ENCODE data around the gene FLNA.

FLNA gene

GRCh38 chrX:154370300-154371016 is 4.0 kb downstream of the FLNA start:
- H3K27ac ChIP-seq (replicated peaks), result peak overlapping the region; percentile 94
- DNase-seq (ENCODE audit: low read depth in 1 of 2, low spot score in 1 of 2), result peak in 1 of 2 experiments; percentile 85
- TF ChIP-seq POLR2AphosphoS5 (IDR thresholded peaks at IDR 0.05; ENCODE audit: low read depth), result no peak
- TF ChIP-seq SPI1 (IDR thresholded peaks at IDR 0.05; ENCODE audit: borderline replicate concordance, low read depth), result no peak
- no peak for TF ChIP-seq GABPA (IDR thresholded peaks at IDR 0.05; ENCODE audit: low read depth)
- no peak for TF ChIP-seq CTCF (IDR thresholded peaks at IDR 0.05; ENCODE audit: insufficient read depth, low read length)
- TF ChIP-seq REST (IDR thresholded peaks at IDR 0.05; ENCODE audit: insufficient replicate concordance, low read depth), result no peak
- no peaks in the 10 kb centered on the region for H3K27me3 ChIP-seq (ENCODE audit: insufficient read depth, poor library complexity, severe bottlenecking)
- peak overlapping the region; percentile 74 for H3K4me3 ChIP-seq (replicated peaks; ENCODE audit: insufficient read depth, low read length)

GRCh38 chrX:154369449-154370299 is 4.8 kb downstream of the FLNA start:
- peak; percentile 70 to 80 for DNase-seq (ENCODE audit: low read depth in 1 of 2, low spot score in 1 of 2)
- peak overlapping the region; percentile 94 for H3K27ac ChIP-seq (replicated peaks)
- TF ChIP-seq POLR2AphosphoS5 (IDR thresholded peaks at IDR 0.05; ENCODE audit: low read depth) (peak; percentile 60), GABPA (IDR thresholded peaks at IDR 0.05; ENCODE audit: low read depth) (no peak)
- H3K27me3 ChIP-seq (ENCODE audit: insufficient read depth, poor library complexity, severe bottlenecking), result no peaks in the 10 kb centered on the region
- peak overlapping the region; percentile 74 for H3K4me3 ChIP-seq (replicated peaks; ENCODE audit: insufficient read depth, low read length)

GRCh38 chrX:154368630-154369448 is 5.6 kb downstream of the FLNA start:
- peak overlapping the region; percentile 74 for H3K4me3 ChIP-seq (replicated peaks; ENCODE audit: insufficient read depth, low read length)
- no peaks in the 10 kb centered on the region for H3K27me3 ChIP-seq (ENCODE audit: insufficient read depth, poor library complexity, severe bottlenecking)
- peak overlapping the region; percentile 94 for H3K27ac ChIP-seq (replicated peaks)
- peak; percentile 88 to 99 for DNase-seq (ENCODE audit: low read depth in 1 of 2, low spot score in 1 of 2)
- TF ChIP-seq CTCF (IDR thresholded peaks at IDR 0.05; ENCODE audit: insufficient read depth, low read length) (no peak), REST (IDR thresholded peaks at IDR 0.05; ENCODE audit: insufficient replicate concordance, low read depth) (no peak), SPI1 (IDR thresholded peaks at IDR 0.05; ENCODE audit: borderline replicate concordance, low read depth) (peak; percentile 72), GABPA (IDR thresholded peaks at IDR 0.05; ENCODE audit: low read depth) (no peak), POLR2AphosphoS5 (IDR thresholded peaks at IDR 0.05; ENCODE audit: low read depth) (peak; percentile 71)

Data from HL-60 (cell line).